PC-9 (cell line): Measurements from ENCODE around the gene NEU1. TPM values are rescaled to one million over a fixed set of nuclear protein-coding genes. Genes with fewer than 3 reads are reported as not detected.

Experiments used
- BruUV-seq: library from RNA; stranded (reverse); fragments of 400-500 nt; replicated peaks from 2 replicates; lab custom pipeline; 2021; lab: Mats Ljungman, UMichigan
- CTCF ChIA-PET: fragments of 300-600 bp; sonication (Branson Sonifier 250); formaldehyde crosslinking; loops from one replicate; lab custom pipeline; 2022; ENCODE audit warnings: antibody characterized with exemption; lab: Charles Lee
- POLR2A ChIA-PET: fragments of 300-600 bp; sonication (Branson Sonifier 250); formaldehyde crosslinking; loops from one replicate; lab custom pipeline; 2022; ENCODE audit warnings: antibody characterized with exemption; ENCODE audit not compliant: unreplicated experiment; lab: Charles Lee
- DNase-seq, 2 experiments: peaks; one replicate each; pipeline versions ENCODE4 v3.0.0 to v3.0.0-alpha.2; 2015 to 2022; ENCODE audit warnings: mixed read lengths in 1 of 2
- H2AFZ ChIP-seq: fragments of 200-600 bp; sonication (generic); 2 replicates; pipeline ENCODE4 v1.8.1; 2017; ENCODE audit warnings: antibody characterized with exemption
- H3F3A ChIP-seq: fragments of 200-600 bp; sonication (generic); 2 replicates; pipeline ENCODE4 v1.8.1; 2017; ENCODE audit warnings: antibody characterized with exemption, mild to moderate bottlenecking, low read depth; ENCODE audit not compliant: insufficient read depth
- H3K27ac ChIP-seq: fragments of 200-600 bp; sonication (generic); 2 replicates; pipeline ENCODE4 v1.6.1; 2016; ENCODE audit warnings: mixed run types
- H3K27me3 ChIP-seq: fragments of 200-600 bp; sonication (generic); 2 replicates; pipeline ENCODE4 v1.6.1; 2016; ENCODE audit warnings: low read depth, mixed run types; ENCODE audit not compliant: insufficient read depth
- H3K36me3 ChIP-seq: fragments of 200-600 bp; sonication (generic); 2 replicates; pipeline ENCODE4 v1.6.1; 2016; ENCODE audit warnings: low read depth, mixed run types
- H3K4me1 ChIP-seq: fragments of 200-600 bp; sonication (generic); replicated peaks from 2 replicates; pipeline ENCODE4 v1.6.1; 2016; ENCODE audit warnings: mixed run types; ENCODE audit not compliant: insufficient read depth
- H3K4me2 ChIP-seq: fragments of 200-600 bp; sonication (generic); 2 replicates; pipeline ENCODE4 v1.6.1; 2017; ENCODE audit warnings: mixed run types
- H3K4me3 ChIP-seq: fragments of 200-600 bp; sonication (generic); 2 replicates; pipeline ENCODE4 v1.6.1; 2016; ENCODE audit warnings: mixed run types
- H3K79me2 ChIP-seq: fragments of 200-600 bp; sonication (generic); 2 replicates; pipeline ENCODE4 v1.6.1; 2017; ENCODE audit warnings: low read depth, mixed run types
- H3K9me2 ChIP-seq: fragments of 200-600 bp; sonication (generic); 2 replicates; pipeline ENCODE4 v1.8.1; 2017; ENCODE audit warnings: mild to moderate bottlenecking; ENCODE audit not compliant: insufficient read depth
- H3K9me3 ChIP-seq: fragments of 200-600 bp; sonication (generic); 2 replicates; pipeline ENCODE4 v1.8.1; 2016; ENCODE audit warnings: low read depth; ENCODE audit not compliant: insufficient read depth
- H4K20me1 ChIP-seq: fragments of 200-600 bp; sonication (generic); 2 replicates; pipeline ENCODE4 v1.8.1; 2017; ENCODE audit not compliant: insufficient read depth
- CTCF ChIP-seq: fragments of 200-600 bp; sonication (generic); conservative IDR thresholded peaks from 2 replicates; pipeline ENCODE4 v1.6.1; 2017; ENCODE audit warnings: mixed run types, antibody characterized with exemption, mild to moderate bottlenecking, moderate library complexity
- EZH2 ChIP-seq: fragments of 200-600 bp; sonication (generic); IDR thresholded peaks from 2 replicates; pipeline ENCODE4 v1.8.0; 2017; ENCODE audit warnings: antibody characterized with exemption, low read depth
- intact Hi-C: fragments of 100-400 bp; cut with micrococcal nuclease; formaldehyde crosslinking; loops from one replicate; pipeline ENCODE4 v1.10.0; 2022; ENCODE audit not compliant: unreplicated experiment
- total RNA-seq: library from RNA; stranded (reverse); gene quantifications from 2 replicates; pipeline ENCODE4 v1.2.3, GENCODE V29; 2021

Gene NEU1
- total RNA-seq, 1 experiment from 2014 or later, result 23.4 TPM

- intact Hi-C loops, result loop anchor here (10.0 kb wide), 1 partner anchor 189 kb away; the partner anchor contains the start of gene LY6G5C
- H2AFZ ChIP-seq, result peak overlapping the region; percentile 11; the same call in 1 of the 2 replicates
- ChIA-PET POLR2A (no interaction called here), CTCF (no interaction called here)
- no peak overlapping the region for H3K4me3 ChIP-seq
- peaks cover 19% of the 10 kb centered on the region for H3F3A ChIP-seq
- no peaks in the 10 kb centered on the region for H3K79me2 ChIP-seq
- no peaks in the 10 kb centered on the region for H3K9me2 ChIP-seq
- H3K27me3 ChIP-seq, result no peaks in the 10 kb centered on the region
- peak; percentile 20 to 74 for DNase-seq
- TF ChIP-seq CTCF (no peak), EZH2 (no peak)
- no peaks in the 10 kb centered on the region for H3K9me3 ChIP-seq
- BruUV-seq, result no TSS peak
- H3K4me1 ChIP-seq, result peaks cover 35% of the 10 kb centered on the region
- peak overlapping the region; percentile 40; the same call in 1 of the 2 replicates for H3K27ac ChIP-seq
- H3K36me3 ChIP-seq, result no peaks in the 10 kb centered on the region
- H3K4me2 ChIP-seq, result peak overlapping the region; percentile 55
- no peaks in the 10 kb centered on the region for H4K20me1 ChIP-seq
These were observed 11.6 kb upstream of the NEU1 start for GRCh38 chr6:31874084-31874670.

GRCh38 chr6:31871046-31871659 lies 8.5 kb upstream of the NEU1 start:
- Histone ChIP-seq H3K27me3 (no peaks in the 10 kb centered on the region), H3K4me2 (no peak overlapping the region), H3K4me3 (no peak overlapping the region), H2AFZ (no peak overlapping the region), H3K79me2 (no peaks in the 10 kb centered on the region), H4K20me1 (no peaks in the 10 kb centered on the region), H3K27ac (no peak overlapping the region), H3K9me2 (no peaks in the 10 kb centered on the region), H3F3A (peaks cover 18% of the 10 kb centered on the region), H3K4me1 (peaks cover 22% of the 10 kb centered on the region), H3K9me3 (no peaks in the 10 kb centered on the region), H3K36me3 (no peaks in the 10 kb centered on the region)
- ChIA-PET POLR2A (no interaction called here), CTCF (no interaction called here)
- DNase-seq, result no peak
- no TSS peak for BruUV-seq
- TF ChIP-seq CTCF, result no peak
- TF ChIP-seq EZH2, result no peak
- intact Hi-C loops, result loop anchor here (10.0 kb wide), 1 partner anchor 186 kb away; the partner anchor contains the start of gene LY6G5C

- Histone ChIP-seq H3K9me2 (no peaks in the 10 kb centered on the region), H3K4me1 (peaks cover 24% of the 10 kb centered on the region), H3K36me3 (no peaks in the 10 kb centered on the region), H3K4me2 (no peak overlapping the region), H3K4me3 (no peak overlapping the region), H2AFZ (no peak overlapping the region), H3K79me2 (no peaks in the 10 kb centered on the region), H3K27me3 (no peaks in the 10 kb centered on the region), H4K20me1 (no peaks in the 10 kb centered on the region), H3K27ac (no peak overlapping the region), H3K9me3 (no peaks in the 10 kb centered on the region), H3F3A (peaks cover 16% of the 10 kb centered on the region)
- POLR2A ChIA-PET, result no interaction called here
- TF ChIP-seq EZH2 (no peak), CTCF (no peak)
- intact Hi-C loops, result loop anchor here (10.0 kb wide), 1 partner anchor 186 kb away; the partner anchor contains the start of gene LY6G5C
- no peak for DNase-seq
- BruUV-seq, result no TSS peak
- CTCF ChIA-PET, result no interaction called here
These were observed 7.8 kb upstream of the NEU1 start for GRCh38 chr6:31870385-31870921.
